ENCODE measurements around the gene C2CD2L.
"Not testable (repeated sequence)": the region's sequence is repeated elsewhere in the genome, so short reads cannot be mapped to it uniquely, and the experiment has no call there.

C2CD2L gene

GRCh38 chr11:119153049-119153818 is 46.1 kb downstream of the C2CD2L start:
- DNase-seq: no peak

DNA sequence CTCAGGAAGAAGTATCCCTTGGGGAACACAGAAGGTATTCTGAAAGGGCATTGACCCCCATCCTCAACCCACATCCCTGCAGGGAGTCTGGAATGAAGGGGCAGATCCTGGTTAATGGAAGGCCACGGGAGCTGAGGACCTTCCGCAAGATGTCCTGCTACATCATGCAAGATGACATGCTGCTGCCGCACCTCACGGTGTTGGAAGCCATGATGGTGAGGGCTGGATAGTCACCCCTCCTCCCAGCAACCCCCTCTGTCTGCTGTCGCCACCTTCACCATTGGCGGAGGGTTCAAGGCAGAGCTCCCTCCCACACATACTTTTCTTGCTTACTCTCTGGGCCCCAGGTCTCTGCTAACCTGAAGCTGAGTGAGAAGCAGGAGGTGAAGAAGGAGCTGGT is 47.0 kb downstream of the C2CD2L start:
- DNase-seq: no peak

- peak; percentile 21 for DNase-seq
Measured at GRCh38 chr11:119155733-119156492, 48.8 kb downstream of the C2CD2L start.

- DNase-seq: no peak
Measured at GRCh38 chr11:119156496-119156895, 49.4 kb downstream of the C2CD2L start.

- no peak for DNase-seq
Measured at GRCh38 chr11:119157063-119157462, 49.9 kb downstream of the C2CD2L start.

DNA sequence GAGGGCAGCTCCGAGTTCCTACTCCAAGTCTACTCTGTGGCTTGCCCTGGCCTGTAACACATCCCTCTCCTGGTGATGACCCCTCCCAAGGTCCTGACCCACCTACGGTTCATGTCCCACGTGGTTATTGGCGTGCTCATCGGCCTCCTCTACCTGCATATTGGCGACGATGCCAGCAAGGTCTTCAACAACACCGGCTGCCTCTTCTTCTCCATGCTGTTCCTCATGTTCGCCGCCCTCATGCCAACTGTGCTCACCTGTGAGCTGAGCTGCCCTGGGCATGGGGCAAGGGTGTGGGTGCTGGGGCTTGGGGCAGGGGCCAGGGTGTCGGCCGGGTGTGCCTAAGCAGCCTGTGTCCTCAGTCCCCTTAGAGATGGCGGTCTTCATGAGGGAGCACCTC is 51.3 kb downstream of the C2CD2L start:
- DNase-seq: no peak

- no peak for DNase-seq
Measured at GRCh38 chr11:119160151-119160550, 53.0 kb downstream of the C2CD2L start.

GRCh38 chr11:119161871-119162270 is 54.7 kb downstream of the C2CD2L start:
- no peak for DNase-seq

DNA sequence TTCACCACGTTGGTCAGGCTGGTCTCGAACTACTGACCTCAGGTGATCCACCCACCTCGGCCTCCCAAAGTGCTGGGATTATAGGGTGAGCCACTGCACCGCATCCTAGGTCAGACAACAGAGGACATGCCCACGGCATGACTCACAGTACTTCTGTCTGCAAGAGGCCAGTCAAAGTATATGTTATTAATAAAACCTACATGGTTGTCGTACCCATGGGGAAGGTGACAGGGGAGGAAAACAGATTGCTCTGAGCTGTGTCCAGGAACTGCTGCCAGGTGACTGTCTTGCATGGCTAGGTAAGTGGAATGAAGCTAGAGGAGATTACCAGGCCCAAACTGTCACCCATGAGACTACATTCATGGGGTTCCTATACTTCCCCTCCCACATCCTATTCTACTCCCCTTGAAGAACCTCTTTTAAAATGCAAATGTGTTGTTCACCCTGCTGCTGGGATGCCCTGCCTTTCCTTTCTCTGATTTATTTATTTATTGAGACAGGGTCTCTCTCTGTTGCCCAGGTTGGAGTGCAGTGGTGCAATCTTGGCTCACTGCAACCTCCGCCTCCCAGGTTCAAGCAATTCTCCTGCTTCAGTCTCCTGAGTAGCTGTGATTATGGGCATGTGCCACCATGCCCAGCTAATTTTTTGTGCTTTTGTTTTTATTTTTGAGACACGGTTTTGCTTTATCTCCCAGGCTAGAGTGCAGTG is 59.4 kb downstream of the C2CD2L start:
- peak; percentile 46 for DNase-seq

- DNase-seq: not testable (repeated sequence)
Measured at GRCh38 chr11:119167077-119167458, 59.9 kb downstream of the C2CD2L start.

- DNase-seq: no peak
Measured at GRCh38 chr11:119167933-119168332, 60.8 kb downstream of the C2CD2L start.
